SJSA1 (cell line): ENCODE measurements around the gene TMEM213. TPM values are rescaled to one million over a fixed set of nuclear protein-coding genes. Genes with fewer than 3 reads are reported as not detected.
"Not testable (repeated sequence)": the region's sequence is repeated elsewhere in the genome, so short reads cannot be mapped to it uniquely, and the experiment has no call there.

Experiments
- DNase-seq, 2 experiments: peaks; one replicate each; pipeline ENCODE4 v3.0.0-alpha.2; 2015 to 2020; ENCODE audit warnings: low spot score in 2 of 2, low read depth in 1 of 2
- H3K27ac ChIP-seq: fragments of 250-450 bp; sonication (Bioruptor Pico); 2 replicates; pipeline ENCODE4 v1.5.1; 2020; ENCODE audit warnings: mild to moderate bottlenecking, moderate library complexity
- H3K27me3 ChIP-seq: fragments of 250-450 bp; sonication (Bioruptor Pico); replicated peaks from 2 replicates; pipeline ENCODE4 v1.5.1; 2020; ENCODE audit warnings: mild to moderate bottlenecking, moderate library complexity
- H3K36me3 ChIP-seq: fragments of 250-450 bp; sonication (Bioruptor Pico); 2 replicates; pipeline ENCODE4 v1.5.1; 2020; ENCODE audit warnings: mild to moderate bottlenecking
- H3K4me1 ChIP-seq: fragments of 250-450 bp; sonication (Bioruptor Pico); replicated peaks from 2 replicates; pipeline ENCODE4 v1.6.1; 2021; ENCODE audit warnings: mild to moderate bottlenecking
- H3K4me3 ChIP-seq: fragments of 250-450 bp; sonication (Bioruptor Pico); 2 replicates; pipeline ENCODE4 v1.5.1; 2020; ENCODE audit warnings: mild to moderate bottlenecking
- H3K9me3 ChIP-seq: fragments of 250-450 bp; sonication (Bioruptor Pico); replicated peaks from 2 replicates; pipeline ENCODE4 v1.5.1; 2020; ENCODE audit warnings: mild to moderate bottlenecking
- total RNA-seq: library from RNA; depleted of rRNA; stranded (reverse); fragments of >200 nt; shearing (Covaris generic); gene quantifications from 2 replicates; pipeline ENCODE4 v1.2.3, GENCODE V29; 2014

The TMEM213 gene
- total RNA-seq, 1 experiment from 2014 or later, result not detected

DNA sequence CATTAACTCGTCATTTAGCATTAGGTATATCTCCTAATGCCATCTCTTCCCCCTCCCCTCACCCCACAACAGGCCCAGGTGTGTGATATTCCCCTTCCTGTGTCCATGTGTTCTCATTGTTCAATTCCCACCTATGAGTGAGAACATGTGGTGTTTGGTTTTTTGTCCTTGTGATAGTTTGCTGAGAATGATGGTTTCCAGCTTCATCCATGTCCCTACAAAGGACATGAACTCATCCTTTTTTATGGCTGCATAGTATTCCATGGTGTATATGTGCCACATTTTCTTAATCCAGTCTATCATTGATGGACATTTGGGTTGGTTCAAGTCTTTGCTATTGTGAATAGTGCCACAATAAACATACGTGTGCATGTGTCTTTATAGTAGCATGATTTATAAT is 13.5 kb downstream of the TMEM213 start:
- not testable (repeated sequence) for H3K36me3 ChIP-seq, H3K9me3 ChIP-seq, H3K4me3 ChIP-seq, DNase-seq, H3K27ac ChIP-seq, H3K4me1 ChIP-seq, H3K27me3 ChIP-seq

DNA sequence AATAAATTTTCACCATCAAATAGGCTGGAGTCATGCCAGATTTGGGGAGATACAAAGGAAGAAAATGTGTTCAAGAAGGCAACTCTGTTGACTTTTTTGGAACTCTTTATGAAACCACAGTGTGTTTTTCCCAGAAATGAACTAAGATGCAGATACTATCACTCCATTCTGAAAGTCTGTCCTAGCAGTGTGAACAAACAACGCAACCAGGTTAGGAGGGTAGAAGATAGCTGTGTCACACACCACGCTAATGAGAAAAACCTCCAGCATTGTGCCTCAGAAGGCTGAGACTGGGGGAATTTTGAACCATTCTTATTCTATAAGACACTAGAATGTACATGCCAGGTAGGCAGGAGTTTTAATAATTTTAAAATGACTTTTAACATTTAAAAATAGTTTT is 16.2 kb downstream of the TMEM213 start:
- H3K9me3 ChIP-seq, result no peaks in the 10 kb centered on the region
- H3K27me3 ChIP-seq, result no peaks in the 10 kb centered on the region
- no peaks in the 10 kb centered on the region for H3K36me3 ChIP-seq
- H3K27ac ChIP-seq, result no peak overlapping the region
- no peak for DNase-seq
- no peaks in the 10 kb centered on the region for H3K4me1 ChIP-seq
- H3K4me3 ChIP-seq, result no peak overlapping the region

DNA sequence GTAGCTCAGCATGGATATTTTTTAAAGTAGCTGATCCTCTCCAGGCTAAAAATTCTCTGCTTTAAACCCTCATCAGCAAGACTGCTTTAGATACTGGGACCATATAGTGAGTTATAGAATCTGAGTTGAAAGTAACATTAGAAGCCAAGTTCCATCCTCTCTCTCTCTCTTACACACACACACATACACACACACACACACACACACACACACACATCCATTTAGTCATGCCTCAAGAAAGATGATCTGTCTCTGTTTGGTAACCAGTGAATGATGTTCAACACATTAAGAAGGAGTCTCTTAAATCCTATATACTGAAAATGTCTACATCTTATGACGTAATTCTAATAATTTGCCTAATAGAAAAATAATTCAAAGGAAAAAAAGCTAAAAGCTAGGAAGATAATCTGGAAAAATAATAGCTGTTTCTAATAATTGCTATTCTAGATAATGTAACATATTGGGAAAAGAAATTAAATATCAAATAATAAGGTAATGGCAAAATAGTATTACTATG is 17.1 kb downstream of the TMEM213 start:
- H3K4me3 ChIP-seq, result no peak overlapping the region
- H3K27ac ChIP-seq, result no peak overlapping the region
- H3K36me3 ChIP-seq, result no peaks in the 10 kb centered on the region
- no peaks in the 10 kb centered on the region for H3K4me1 ChIP-seq
- DNase-seq, result no peak
- H3K9me3 ChIP-seq, result no peaks in the 10 kb centered on the region
- H3K27me3 ChIP-seq, result no peaks in the 10 kb centered on the region

DNA sequence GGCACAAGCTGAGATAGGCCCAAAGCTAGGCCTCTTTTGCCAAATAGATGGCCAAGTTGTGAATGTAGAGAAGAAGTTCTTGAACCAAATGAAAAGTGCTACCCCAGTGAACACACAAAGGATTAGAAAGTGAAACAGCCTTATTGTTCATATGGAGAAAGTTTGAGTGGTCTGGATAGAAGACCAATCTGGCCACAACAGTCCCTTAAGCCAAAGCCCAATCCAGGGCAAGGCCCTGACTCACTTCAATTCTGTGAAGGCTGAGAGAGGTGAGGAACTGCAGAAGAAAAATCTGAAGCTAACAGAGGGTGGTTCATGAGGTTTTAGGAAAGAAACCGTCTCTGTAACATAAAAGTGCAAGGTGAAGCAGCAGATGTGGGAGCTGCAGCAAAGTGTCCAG is 18.9 kb downstream of the TMEM213 start:
- H3K27me3 ChIP-seq, result no peaks in the 10 kb centered on the region
- no peak overlapping the region for H3K27ac ChIP-seq
- DNase-seq, result no peak
- no peaks in the 10 kb centered on the region for H3K4me1 ChIP-seq
- no peaks in the 10 kb centered on the region for H3K9me3 ChIP-seq
- H3K4me3 ChIP-seq, result no peak overlapping the region
- no peaks in the 10 kb centered on the region for H3K36me3 ChIP-seq

DNA sequence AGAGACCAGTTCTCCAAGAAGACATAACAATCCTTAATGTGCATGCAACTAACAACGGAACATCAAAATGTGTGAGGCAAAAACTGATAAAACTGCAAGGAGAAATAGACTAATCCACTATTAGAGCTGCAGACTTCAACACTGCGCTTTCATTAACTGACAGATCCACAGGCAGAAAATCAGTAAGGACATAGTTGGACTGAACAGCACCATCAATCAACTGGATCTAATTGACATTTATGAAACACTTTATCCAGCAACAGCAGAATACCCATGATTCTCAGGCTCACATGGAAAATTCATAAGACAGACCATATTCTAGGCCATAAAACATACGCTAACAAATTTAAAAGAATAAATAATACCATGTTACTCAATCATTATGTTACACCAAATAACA is 21.8 kb downstream of the TMEM213 start:
- H3K27ac ChIP-seq, result no peak overlapping the region
- H3K4me3 ChIP-seq, result no peak overlapping the region
- DNase-seq, result no peak
- H3K9me3 ChIP-seq, result no peaks in the 10 kb centered on the region
- H3K27me3 ChIP-seq, result no peaks in the 10 kb centered on the region
- no peaks in the 10 kb centered on the region for H3K36me3 ChIP-seq
- H3K4me1 ChIP-seq, result no peaks in the 10 kb centered on the region

DNA sequence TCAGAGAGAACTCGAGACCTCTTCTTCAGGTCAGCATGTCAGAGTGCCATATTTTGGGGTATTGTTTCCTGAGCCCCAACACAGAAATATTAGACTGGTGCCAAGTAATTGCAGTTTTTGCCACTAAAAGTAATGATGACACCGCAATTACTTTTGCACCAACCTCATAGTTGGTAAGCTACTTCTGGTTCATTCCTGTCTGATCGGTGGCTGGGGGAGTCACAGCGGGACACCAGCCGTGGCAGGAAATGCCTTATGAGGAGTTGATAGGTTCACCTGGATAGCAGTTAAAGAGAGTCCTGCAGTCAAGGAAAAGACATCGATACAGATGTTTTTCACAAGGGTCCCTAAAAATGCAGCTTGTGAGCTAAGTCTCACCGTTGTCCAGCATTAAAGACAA is 24.1 kb downstream of the TMEM213 start:
- no peak for DNase-seq
- Histone ChIP-seq H3K36me3 (no peaks in the 10 kb centered on the region), H3K9me3 (no peaks in the 10 kb centered on the region), H3K27ac (no peak overlapping the region), H3K4me3 (no peak overlapping the region), H3K4me1 (no peaks in the 10 kb centered on the region), H3K27me3 (no peaks in the 10 kb centered on the region)

DNA sequence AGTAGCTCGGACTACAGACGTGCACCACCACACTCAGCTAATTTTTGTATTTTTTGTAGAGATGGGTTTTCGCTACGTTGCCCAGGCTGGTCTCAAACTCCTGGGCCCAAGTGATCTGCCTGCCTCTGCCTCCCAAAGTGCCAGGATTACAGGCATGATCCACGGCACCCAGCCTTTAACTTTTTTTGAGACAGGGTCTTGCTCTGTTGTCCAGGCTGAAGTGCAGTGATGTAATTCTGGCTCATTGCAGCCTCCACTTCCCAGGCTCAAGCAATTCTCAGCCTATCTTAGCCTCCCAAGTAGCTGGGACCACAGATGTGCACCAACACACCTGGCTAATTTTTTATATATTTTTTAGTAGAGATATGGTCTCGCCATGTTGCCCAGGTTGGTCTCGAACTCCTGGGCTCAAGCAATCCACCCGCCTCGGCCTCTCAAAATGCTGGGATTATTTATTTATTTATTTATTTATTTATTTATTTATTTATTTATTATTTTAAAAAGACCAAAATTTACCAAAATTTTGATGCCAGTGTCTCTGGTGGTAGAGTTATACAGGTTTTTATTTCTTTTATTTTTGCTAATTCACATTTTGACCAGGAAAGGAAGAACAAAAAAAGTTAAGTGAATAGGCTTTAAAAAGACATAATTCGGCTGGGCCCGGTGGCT is 25.2 kb downstream of the TMEM213 start:
- Histone ChIP-seq H3K4me1 (no peaks in the 10 kb centered on the region), H3K27me3 (no peaks in the 10 kb centered on the region), H3K36me3 (no peaks in the 10 kb centered on the region), H3K4me3 (no peak overlapping the region), H3K27ac (no peak overlapping the region), H3K9me3 (no peaks in the 10 kb centered on the region)
- no peak for DNase-seq

DNA sequence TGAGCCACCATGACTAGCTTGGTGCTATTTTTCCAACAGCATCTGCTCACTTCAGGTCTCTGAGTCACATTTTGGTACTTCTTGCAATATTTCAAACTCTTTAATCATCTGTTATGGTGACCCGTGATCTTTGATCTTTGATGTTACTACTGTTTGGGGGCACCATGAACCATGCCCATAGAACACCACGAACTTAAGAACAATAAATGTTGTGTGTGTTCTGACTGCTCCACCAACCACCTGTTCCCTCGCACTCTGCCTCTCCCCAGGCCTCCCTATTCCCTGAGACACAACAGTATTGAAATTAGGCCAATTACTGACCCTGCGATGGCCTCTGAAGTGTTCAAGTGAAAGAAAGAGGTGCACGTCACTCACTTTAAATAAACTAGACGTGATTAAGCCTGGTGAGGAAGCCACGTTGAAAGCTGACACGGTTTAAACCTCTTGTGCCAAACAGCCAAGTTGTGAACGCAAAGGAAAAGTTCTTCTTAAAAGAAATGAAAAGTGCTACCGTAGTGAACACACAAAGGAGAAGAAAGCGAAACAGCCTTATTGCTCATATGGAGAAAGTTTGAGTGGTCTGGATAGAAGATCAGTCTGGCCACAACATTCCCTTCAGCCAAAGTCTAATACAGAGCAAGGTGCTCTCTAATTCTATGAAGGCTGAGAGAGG is 27.4 kb downstream of the TMEM213 start:
- H3K27me3 ChIP-seq, result no peaks in the 10 kb centered on the region
- H3K4me1 ChIP-seq, result no peaks in the 10 kb centered on the region
- H3K9me3 ChIP-seq, result no peaks in the 10 kb centered on the region
- no peak for DNase-seq
- no peaks in the 10 kb centered on the region for H3K36me3 ChIP-seq
- H3K4me3 ChIP-seq, result no peak overlapping the region
- H3K27ac ChIP-seq, result no peak overlapping the region

DNA sequence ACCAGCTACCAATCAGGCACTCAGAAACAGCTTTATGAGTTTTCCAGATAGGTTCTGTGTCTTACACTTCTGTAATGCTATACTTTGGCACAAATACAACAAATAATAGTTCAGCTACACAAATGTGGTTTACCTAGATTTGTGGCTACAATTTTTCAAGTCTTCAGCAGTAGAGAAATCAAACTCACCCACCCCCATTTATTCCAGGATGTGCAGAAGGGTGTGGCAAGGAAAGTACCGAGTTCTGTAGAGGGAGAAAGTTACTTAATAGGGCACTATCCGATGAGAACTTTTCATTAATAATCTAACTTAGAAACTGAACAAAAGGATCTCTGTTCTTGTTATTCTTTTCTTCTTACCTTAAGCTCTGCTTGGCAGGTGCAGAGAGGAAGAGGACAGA is 30.5 kb downstream of the TMEM213 start:
- Histone ChIP-seq H3K27ac (no peak overlapping the region), H3K36me3 (no peaks in the 10 kb centered on the region)
- no peak for DNase-seq

DNA sequence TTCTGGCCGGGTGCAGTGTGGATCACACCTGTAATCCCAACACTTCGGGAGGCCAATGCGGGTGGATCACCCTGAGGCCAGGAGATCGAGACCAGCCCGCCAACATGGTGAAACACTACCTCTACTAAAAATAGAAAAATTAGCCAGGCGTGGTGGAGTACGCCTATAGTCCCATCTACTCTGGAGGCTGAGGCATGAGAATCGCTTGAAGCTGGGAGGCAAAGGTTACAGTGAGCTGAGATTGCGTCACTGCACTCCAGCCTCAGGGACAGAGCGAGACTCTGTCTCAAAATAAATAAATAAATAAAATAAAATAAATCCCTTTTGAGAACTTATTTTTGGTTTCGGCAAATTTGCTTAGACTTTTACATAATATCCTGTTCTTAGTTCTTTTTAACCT is 31.5 kb downstream of the TMEM213 start:
- Histone ChIP-seq H3K36me3 (no peaks in the 10 kb centered on the region), H3K27ac (no peak overlapping the region), H3K4me1 (no peaks in the 10 kb centered on the region), H3K9me3 (no peaks in the 10 kb centered on the region), H3K27me3 (no peaks in the 10 kb centered on the region), H3K4me3 (no peak overlapping the region)
- DNase-seq, result no peak

More for the DNA sequence above, 30.5 kb downstream of the TMEM213 start:
- Histone ChIP-seq H3K9me3 (no peaks in the 10 kb centered on the region), H3K4me1 (no peaks in the 10 kb centered on the region), H3K27me3 (no peaks in the 10 kb centered on the region), H3K4me3 (no peak overlapping the region)

DNA sequence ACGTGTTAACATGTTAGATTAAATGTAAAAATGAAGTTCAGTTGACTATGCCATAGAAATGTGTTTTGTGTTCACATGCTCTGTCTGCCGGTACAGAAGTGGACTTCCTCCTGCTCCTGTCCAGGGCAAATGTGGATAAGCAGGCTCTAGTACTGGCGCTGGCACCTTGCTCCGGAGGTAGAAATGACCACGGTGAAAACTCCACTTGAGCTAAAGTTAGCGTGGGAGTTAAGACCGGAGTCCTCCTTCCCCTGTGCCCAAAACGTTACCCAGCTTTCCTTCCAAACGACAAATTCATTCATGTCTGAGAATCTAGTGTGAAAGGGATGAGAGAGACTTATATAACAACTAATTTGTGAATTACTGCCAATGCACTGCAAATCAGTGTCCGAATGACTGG is 35.2 kb downstream of the TMEM213 start:
- no peaks in the 10 kb centered on the region; the same call in 1 of the 2 replicates for H3K36me3 ChIP-seq
- no peaks in the 10 kb centered on the region for H3K4me1 ChIP-seq
- no peaks in the 10 kb centered on the region for H3K27me3 ChIP-seq
- H3K27ac ChIP-seq, result no peak overlapping the region
- DNase-seq, result no peak
- no peak overlapping the region for H3K4me3 ChIP-seq
- no peaks in the 10 kb centered on the region for H3K9me3 ChIP-seq

DNA sequence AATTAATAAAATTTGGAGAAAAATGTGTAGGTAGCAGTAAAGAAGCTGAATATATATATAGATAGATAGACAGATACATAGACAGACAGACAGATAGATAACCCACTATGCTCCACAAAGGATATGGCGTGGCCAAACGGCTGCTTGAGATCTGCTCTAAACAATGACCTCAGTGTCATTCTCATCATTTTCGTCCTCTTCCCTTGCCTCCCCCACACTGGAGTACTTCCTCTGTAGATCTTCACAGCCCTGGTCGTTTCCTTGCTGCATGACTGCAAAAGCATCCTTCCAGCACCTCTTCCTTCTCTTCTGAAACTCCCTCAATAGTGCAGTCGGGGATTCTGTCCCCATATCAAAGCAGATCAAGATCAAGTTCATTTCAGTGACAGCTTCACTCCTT is 35.8 kb downstream of the TMEM213 start:
- H3K9me3 ChIP-seq, result no peaks in the 10 kb centered on the region
- no peaks in the 10 kb centered on the region for H3K4me1 ChIP-seq
- H3K27me3 ChIP-seq, result no peaks in the 10 kb centered on the region
- no peak for DNase-seq
- H3K27ac ChIP-seq, result no peak overlapping the region
- no peak overlapping the region for H3K4me3 ChIP-seq
- no peaks in the 10 kb centered on the region; the same call in 1 of the 2 replicates for H3K36me3 ChIP-seq

DNA sequence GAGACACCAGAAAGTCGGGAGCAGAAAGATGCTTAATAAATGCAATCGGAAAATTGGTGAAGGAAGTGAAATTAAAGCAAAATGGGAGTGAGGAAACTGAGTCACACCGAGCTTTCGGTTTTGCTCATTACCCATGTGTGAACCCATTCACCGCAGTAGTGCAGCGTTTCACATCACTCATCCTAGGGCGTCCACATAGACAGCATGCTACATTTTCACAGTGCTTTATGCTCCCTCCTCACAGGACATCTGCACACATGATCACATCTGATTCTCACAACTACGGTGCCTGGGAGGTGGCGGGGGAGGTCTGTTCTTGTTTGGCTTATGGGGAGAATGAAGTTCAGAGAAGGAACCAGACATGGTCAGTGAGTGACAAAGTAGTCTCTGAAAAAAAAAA is 36.8 kb downstream of the TMEM213 start:
- Histone ChIP-seq H3K27ac (no peak overlapping the region), H3K27me3 (no peaks in the 10 kb centered on the region), H3K4me3 (no peak overlapping the region), H3K36me3 (no peaks in the 10 kb centered on the region; the same call in 1 of the 2 replicates), H3K4me1 (no peaks in the 10 kb centered on the region), H3K9me3 (no peaks in the 10 kb centered on the region)
- DNase-seq, result no peak

DNA sequence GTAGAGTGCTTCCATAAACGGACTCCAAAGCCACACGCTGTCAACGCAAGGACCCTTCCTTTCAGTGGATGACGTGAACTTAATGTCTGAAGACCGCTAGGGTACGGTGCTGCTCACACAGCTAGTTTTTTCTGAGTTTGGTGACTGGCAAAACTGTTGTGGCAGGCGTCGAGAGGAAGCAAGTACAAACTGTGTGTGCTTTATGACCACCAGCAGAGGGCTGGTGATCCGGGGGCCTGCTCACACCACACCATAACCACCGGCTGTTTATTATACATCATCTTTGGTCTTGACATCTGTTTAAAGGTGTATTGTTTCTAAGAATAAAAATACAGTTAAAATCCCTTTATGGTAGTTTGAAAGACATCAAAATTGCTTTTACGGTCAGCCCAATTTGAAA is 37.3 kb downstream of the TMEM213 start:
- Histone ChIP-seq H3K36me3 (no peaks in the 10 kb centered on the region; the same call in 1 of the 2 replicates), H3K4me3 (no peak overlapping the region), H3K9me3 (no peaks in the 10 kb centered on the region), H3K27me3 (no peaks in the 10 kb centered on the region), H3K27ac (no peak overlapping the region), H3K4me1 (no peaks in the 10 kb centered on the region)
- no peak for DNase-seq
